ENCODE data around the gene PLEKHA5.
"Not testable (repeated sequence)": the region's sequence is repeated elsewhere in the genome, so short reads cannot be mapped to it uniquely, and the experiment has no call there.

Gene PLEKHA5

DNA sequence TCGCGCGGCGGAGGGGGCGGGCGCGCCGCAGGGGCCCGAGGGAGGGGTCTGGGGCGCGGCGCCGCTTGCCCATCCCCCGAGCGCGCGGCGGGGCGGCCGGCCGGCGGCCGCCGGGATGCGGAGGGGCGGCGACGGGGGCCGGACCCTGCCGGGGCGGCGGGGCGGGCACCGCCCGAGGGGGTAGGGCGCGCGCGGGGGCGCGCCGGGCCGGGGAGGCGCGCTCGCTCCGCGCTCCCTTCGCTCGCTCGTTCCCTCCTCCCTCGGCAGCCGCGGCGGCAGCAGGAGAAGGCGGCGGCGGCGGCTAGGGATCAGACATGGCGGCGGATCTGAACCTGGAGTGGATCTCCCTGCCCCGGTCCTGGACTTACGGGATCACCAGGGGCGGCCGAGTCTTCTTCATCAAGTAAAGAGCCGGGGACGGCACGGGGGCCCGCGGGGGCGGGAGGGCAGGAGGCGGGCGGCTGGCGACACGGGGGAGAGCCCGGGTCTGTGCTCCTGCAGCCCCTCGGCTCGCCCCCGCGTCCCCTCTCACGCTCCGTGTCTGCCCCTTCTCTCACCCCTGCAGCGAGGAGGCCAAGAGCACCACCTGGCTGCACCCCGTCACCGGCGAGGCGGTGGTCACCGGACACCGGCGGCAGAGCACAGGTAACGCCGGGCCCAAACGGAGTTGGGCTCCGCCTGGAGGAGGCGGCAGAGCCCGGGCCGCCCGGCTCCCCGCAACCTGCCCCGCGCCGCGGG lies at the start of gene PLEKHA5:
PLEKHA5 (plus strand) TSS at position 248 of the 738 bp plus-strand sequence; CDS start at position 315, 67 bp downstream.
- peak; percentile 72 for DNase-seq

GRCh38 chr12:19080918-19081317 lies 48.6 kb upstream of the PLEKHA5 start:
- DNase-seq: no peak

- peak; percentile 52 for DNase-seq
Observed at GRCh38 chr12:19082365-19082911, 47.1 kb upstream of the PLEKHA5 start.

- DNase-seq: no peak
Observed at GRCh38 chr12:19084547-19084946, 45.0 kb upstream of the PLEKHA5 start.

GRCh38 chr12:19085090-19085489 lies 44.4 kb upstream of the PLEKHA5 start:
- DNase-seq: no peak

GRCh38 chr12:19088606-19089005 lies 40.9 kb upstream of the PLEKHA5 start:
- no peak for DNase-seq

- DNase-seq: not testable (repeated sequence)
Observed at GRCh38 chr12:19092482-19092881, 37.1 kb upstream of the PLEKHA5 start.

GRCh38 chr12:19093218-19093617 lies 36.3 kb upstream of the PLEKHA5 start:
- no peak for DNase-seq

DNA sequence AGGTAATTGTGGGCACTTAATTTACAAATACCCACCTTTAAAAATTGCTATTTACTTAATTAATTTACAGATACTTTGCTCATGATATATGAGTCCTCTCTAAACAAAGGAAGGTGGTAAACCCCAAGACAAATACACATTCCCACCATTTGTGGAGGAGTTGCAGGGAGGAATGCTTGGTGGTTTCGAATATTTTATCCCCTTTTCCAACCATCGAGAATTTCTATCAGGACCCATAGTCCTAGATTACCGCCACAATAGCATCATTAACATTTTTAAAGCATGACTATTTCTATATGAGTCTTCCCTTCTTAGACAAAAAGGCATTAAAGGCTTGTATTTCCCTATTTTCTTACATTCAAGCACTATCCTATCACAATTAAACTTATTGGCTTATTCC lies 34.2 kb upstream of the PLEKHA5 start:
- no peak for DNase-seq

DNA sequence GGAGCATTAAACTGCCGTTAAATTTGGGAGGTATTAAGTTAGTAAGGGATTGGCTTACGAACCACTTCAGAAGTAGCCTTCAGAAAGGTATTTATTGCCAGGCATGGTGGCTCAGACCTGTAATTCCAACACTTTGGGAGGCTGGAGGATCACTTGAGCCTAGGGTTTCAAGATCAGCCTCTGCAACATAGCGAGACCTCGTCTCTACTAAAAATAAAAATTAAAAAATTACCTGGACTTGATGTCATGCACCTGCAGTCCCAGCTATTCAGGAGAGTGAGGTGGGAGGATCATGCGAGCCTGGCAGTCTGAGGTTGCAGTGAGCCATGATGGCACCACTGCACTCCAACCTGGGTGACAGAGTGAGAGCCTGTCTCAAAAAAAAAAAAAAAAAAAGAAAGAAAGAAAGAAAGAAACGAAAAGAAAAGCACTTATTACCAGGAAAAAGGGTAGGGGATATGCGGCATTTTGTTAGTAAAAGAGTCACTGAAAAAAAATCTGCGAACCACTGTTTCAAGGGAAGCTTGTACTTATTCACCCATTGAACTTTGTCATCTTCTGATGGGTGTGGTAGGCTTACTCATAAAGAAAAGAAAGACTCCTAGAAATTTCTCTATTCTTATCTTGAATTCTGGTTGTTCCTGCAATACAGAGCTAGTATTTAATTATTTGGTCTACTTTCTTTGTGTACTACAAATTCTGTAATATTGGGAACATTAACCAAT lies 33.6 kb upstream of the PLEKHA5 start:
- no peak for DNase-seq

GRCh38 chr12:19105463-19105862 lies 24.1 kb upstream of the PLEKHA5 start:
- DNase-seq: peak; percentile 45

DNA sequence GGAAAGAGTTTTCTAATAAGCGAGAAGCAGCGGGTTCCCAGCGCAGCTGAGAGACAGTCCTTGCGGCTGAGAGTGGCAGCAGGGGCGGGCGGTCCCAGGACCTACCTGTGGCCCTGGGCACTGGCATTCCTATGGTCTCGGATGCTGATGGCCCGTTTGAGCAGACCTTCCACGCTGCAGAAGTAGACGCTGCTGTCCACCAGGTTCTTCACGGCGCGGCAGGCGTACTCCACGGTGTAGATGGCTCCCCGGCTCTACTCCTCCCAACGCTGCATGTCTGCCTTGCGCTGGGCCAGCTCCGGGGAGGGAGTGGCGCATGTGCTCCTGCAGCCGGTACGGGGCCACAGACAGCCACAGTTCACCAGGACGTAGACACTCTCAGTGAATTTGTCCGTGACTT lies 21.8 kb upstream of the PLEKHA5 start:
- DNase-seq: no peak

GRCh38 chr12:19110221-19110940 lies 19.2 kb upstream of the PLEKHA5 start:
- DNase-seq: no peak

DNA sequence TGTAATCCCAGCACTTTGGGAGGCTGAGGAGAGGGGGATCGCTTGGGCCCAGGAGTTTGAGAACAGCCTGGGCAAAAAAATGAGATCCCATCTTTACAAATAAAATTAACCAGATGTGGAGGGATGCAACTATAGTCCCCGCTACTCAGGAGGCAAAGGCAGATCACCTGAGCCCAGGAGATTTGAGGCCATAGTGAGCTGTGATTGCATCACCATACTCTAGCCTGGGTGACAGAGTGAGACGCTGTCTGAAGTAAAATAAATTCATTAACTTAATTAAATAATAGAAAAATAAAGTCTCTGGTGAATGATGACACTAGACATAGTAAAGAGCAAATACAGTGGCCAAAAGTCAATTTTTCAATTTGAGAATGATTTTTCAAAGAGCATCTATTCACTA lies 16.1 kb upstream of the PLEKHA5 start:
- DNase-seq: no peak

DNA sequence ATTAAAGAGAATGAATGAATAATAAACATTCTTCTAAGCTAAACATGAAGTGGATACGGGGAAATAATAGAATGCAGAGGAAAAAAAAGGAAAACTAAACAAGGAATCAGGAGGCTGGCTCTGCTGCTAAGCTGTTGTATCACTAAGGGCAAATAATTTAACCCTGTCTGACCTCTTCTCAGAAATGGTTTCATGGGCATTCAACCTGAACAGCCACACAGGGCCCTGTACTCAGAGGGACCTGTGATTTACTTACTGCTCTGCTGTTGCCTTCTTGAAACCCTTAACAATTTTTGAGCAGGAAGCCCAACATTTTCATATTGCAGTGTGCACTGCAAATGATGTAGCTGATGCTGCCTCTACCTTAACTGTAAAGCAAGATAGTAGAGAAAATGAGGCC lies 14.2 kb upstream of the PLEKHA5 start:
- no peak for DNase-seq

GRCh38 chr12:19119440-19119839 lies 10.1 kb upstream of the PLEKHA5 start:
- DNase-seq: no peak

- DNase-seq: no peak
Observed at GRCh38 chr12:19120795-19121194, 8.7 kb upstream of the PLEKHA5 start.

DNA sequence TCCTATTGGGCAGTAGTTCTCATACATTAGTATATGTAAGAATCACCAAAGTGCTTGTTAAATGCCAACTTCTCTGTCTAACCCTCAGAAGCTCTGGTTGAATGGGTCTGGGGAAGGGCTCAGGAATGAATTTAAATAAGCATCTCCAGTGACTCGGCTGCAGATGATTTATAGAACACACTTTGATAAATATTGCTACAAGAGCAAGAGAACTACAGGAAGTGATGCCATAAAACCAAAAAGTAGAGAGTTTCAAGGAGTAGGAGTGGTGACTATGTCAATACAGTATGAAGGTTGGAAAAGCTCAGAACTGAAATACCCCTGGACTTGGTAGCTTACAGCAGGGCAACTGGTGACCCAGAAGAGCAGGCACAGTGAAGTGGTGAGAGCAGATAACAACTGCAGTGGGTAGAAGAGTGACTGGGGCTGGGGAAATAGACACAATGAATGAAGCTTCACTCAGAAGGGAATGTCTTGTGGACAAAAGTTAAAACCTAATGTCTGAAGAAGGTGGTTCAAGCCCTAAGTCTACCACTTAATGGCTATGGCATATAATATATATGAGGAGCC lies 8.0 kb upstream of the PLEKHA5 start:
- DNase-seq: no peak

DNA sequence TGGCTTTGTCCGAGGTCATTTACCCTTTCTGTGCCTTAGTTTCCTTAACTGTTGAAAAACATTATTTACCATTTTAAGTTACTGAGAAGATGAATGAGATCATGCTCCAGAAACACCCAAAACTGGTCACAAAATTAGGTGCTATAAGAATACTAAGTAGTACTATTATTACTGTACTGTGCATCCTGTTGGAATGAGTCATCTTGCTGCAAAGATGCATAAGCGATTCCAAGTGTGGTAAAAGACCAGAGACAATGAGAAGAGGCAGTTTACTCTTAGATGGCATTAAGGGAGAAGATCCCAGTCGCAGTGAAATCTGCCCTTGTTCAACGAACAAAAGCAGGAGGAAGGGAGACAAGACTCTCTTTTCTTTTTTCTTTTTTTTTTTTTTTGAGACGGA lies 4.2 kb upstream of the PLEKHA5 start:
- no peak for DNase-seq

- DNase-seq: no peak
Observed at GRCh38 chr12:19127270-19127669, 2.3 kb upstream of the PLEKHA5 start.

DNA sequence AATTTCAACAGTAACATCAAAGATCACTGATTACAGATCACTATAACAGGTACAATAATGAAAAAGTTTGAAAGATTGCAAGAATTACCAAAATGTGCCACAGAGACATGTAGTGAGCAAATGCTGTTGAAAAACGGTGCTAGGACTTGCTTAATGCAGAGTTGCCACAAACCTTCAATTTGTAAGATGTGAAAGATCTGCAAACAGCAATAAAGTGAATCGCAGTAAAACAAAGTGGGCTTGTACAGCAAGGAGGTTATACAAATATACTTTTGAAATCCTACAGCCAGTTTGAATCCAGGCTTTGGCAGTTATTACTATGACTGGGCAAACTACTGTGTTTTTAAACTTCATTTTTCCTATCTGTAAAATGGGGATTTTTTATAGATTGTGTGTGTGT lies 1.0 kb upstream of the PLEKHA5 start:
- no peak for DNase-seq

DNA sequence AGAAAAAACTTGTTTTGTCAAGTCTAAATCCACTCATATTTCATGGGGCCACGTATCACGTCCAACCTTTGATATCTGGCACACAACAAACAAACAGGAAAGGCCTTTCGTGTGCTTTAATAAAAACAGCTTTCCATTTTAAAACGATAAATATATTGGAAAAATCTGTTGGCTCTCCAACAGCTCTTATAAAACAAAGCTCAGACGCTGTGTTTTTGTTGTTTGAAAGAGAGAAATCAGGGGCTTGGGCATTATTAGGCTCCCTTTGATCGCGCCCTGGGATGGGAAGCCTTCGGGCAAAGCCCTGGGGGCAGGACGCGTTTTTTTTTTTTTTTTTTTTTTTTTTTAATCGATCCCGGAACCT lies 429 bp upstream of the PLEKHA5 start:
- peak; percentile 72 for DNase-seq

Data from DMS79 treated with DMSO at 0.1 percent for 48 hours (cell line).